Astrocyte (in vitro differentiated cells and primary cell): Measurements from ENCODE around the gene TRIM4. TPM values are rescaled to one million over a fixed set of nuclear protein-coding genes. Genes with fewer than 3 reads are reported as not detected.
"Not testable (repeated sequence)": the region's sequence is repeated elsewhere in the genome, so short reads cannot be mapped to it uniquely, and the experiment has no call there.

Experiments
- DNase-seq: peaks from one replicate; pipeline ENCODE4 v3.0.0-alpha.2; 2010; ENCODE audit warnings: low read depth
- FAIRE-seq: peaks from 2 replicates; lab custom pipeline; 2011; peaks lifted over from hg19 to GRCh38; lab: Jason Lieb, UNC
- H2AFZ ChIP-seq: 2 replicates; pipeline ENCODE4 v1.6.0; 2012; ENCODE audit warnings: low read depth, low read length, inconsistent platforms
- H3K27ac ChIP-seq: 2 replicates; pipeline ENCODE4 v1.5.1; 2011; ENCODE audit warnings: low read depth, low read length, inconsistent platforms
- H3K27me3 ChIP-seq: 2 replicates; pipeline ENCODE4 v1.6.0; 2011; ENCODE audit warnings: low read length, inconsistent platforms; ENCODE audit not compliant: insufficient read depth
- H3K36me3 ChIP-seq: 2 replicates; pipeline ENCODE4 v1.5.1; 2011; ENCODE audit warnings: low read length, inconsistent platforms; ENCODE audit not compliant: insufficient read depth
- H3K4me1 ChIP-seq: 2 replicates; pipeline ENCODE4 v1.5.1; 2011; ENCODE audit warnings: low read length, inconsistent platforms; ENCODE audit not compliant: insufficient read depth
- H3K4me2 ChIP-seq: 2 replicates; pipeline ENCODE4 v1.6.0; 2012; ENCODE audit warnings: low read length, inconsistent platforms
- H3K4me3 ChIP-seq: 2 replicates; pipeline ENCODE4 v1.5.1; 2011; ENCODE audit warnings: low read depth, mild to moderate bottlenecking, low read length, inconsistent platforms; ENCODE audit not compliant: insufficient read depth
- H3K79me2 ChIP-seq: 2 replicates; pipeline ENCODE4 v1.6.0; 2012; ENCODE audit warnings: mild to moderate bottlenecking, low read length, inconsistent platforms; ENCODE audit not compliant: insufficient read depth
- H3K9ac ChIP-seq: 2 replicates; pipeline ENCODE4 v1.6.0; 2012; ENCODE audit warnings: mild to moderate bottlenecking, low read length, inconsistent platforms
- H3K9me3 ChIP-seq: 2 replicates; pipeline ENCODE4 v1.5.1; 2012; ENCODE audit warnings: low read depth, mild to moderate bottlenecking, low read length, inconsistent platforms; ENCODE audit not compliant: insufficient read depth
- H4K20me1 ChIP-seq: 2 replicates; pipeline ENCODE4 v1.6.0; 2012; ENCODE audit warnings: low read length, inconsistent platforms; ENCODE audit not compliant: insufficient read depth
- H3K27ac Mint-ChIP-seq: one replicate; pipeline ENCODE4 v1.8.0; 2021; ENCODE audit warnings: mild to moderate bottlenecking, mixed read lengths; ENCODE audit not compliant: unreplicated experiment
- H3K27me3 Mint-ChIP-seq: one replicate; pipeline ENCODE4 v1.8.0; 2021; ENCODE audit warnings: low read depth, mixed read lengths; ENCODE audit not compliant: unreplicated experiment
- H3K36me3 Mint-ChIP-seq: one replicate; pipeline ENCODE4 v1.8.0; 2021; ENCODE audit warnings: low read depth, mixed read lengths; ENCODE audit not compliant: unreplicated experiment
- H3K4me1 Mint-ChIP-seq: one replicate; pipeline ENCODE4 v1.8.0; 2021; ENCODE audit warnings: low read depth, mixed read lengths; ENCODE audit not compliant: unreplicated experiment
- H3K4me3 Mint-ChIP-seq: one replicate; pipeline ENCODE4 v1.8.0; 2021; ENCODE audit warnings: mild to moderate bottlenecking, moderate library complexity, mixed read lengths; ENCODE audit not compliant: unreplicated experiment
- H3K9me3 Mint-ChIP-seq: one replicate; pipeline ENCODE4 v1.8.0; 2021; ENCODE audit warnings: mild to moderate bottlenecking, mixed read lengths; ENCODE audit not compliant: unreplicated experiment
- EZH2 ChIP-seq: IDR thresholded peaks from 2 replicates; pipeline ENCODE4 v1.6.1; 2012; ENCODE audit warnings: mild to moderate bottlenecking, low read length, inconsistent platforms; ENCODE audit not compliant: insufficient read depth
- total RNA-seq: library from RNA; stranded (reverse); gene quantifications from 2 replicates; pipeline ENCODE4 v1.2.1, GENCODE V29; 2021
- TF ChIP-seq, protein P1 (sequence below): IDR thresholded peaks from 2 replicates; pipeline ENCODE4 v1.5.1; 2011; ENCODE audit warnings: low read depth, mild to moderate bottlenecking, inconsistent platforms, low read length, moderate library complexity; ENCODE audit not compliant: insufficient read depth

TRIM4 gene
- total RNA-seq, 1 donor from 2014 or later = 4.6 TPM

DNA sequence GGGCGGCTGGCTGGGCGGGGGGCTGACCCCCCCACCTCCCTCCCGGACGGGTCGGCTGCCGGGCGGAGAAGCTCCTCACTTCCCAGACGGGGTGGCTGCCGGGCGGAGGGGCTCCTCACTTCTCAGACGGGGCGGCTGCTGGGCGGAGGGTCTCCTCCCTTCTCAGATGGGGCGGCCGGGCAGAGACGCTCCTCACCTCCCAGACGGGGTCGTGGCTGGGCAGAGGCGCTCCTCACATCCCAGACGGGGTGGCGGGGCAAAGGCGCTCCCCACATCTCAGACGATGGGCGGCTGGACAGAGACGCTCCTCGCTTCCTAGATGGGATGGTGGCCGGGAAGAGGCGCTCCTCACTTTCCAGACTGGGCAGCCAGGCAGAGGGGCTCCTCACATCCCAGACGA lies 31.0 kb downstream of the TRIM4 start:
- DNase-seq, H3K79me2 ChIP-seq, H3K27me3 ChIP-seq, H3K36me3 ChIP-seq, H3K4me1 ChIP-seq, H4K20me1 ChIP-seq, H3K4me3 Mint-ChIP-seq, H3K4me3 ChIP-seq, H3K9ac ChIP-seq, FAIRE-seq, H2AFZ ChIP-seq, H3K27me3 Mint-ChIP-seq, H3K36me3 Mint-ChIP-seq, H3K9me3 ChIP-seq, H3K4me1 Mint-ChIP-seq, H3K27ac Mint-ChIP-seq, H3K4me2 ChIP-seq, H3K27ac ChIP-seq: not testable (repeated sequence)
- H3K9me3 Mint-ChIP-seq = peaks cover 12% of the 10 kb centered on the region

DNA sequence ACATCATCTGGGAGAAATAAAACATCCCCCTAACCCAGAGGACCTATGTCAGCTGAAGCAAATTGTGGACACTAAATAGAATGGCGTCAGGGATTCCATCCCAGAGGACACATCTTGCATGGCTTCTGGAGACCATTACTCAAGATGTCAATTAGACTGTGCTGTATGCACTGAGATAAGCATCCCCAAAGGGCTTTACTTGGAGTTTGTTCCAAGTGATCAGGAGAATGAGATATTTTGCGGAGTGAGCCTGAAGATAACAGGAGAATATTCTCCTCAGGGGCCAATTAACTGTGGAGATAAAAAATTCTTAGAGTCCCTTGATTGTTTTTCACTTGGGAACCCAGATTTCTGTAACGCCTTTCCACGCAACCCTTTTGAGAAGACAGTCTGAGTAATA lies 38.0 kb downstream of the TRIM4 start:
- no peaks in the 10 kb centered on the region for H3K36me3 Mint-ChIP-seq
- no peaks in the 10 kb centered on the region for H3K36me3 ChIP-seq
- H4K20me1 ChIP-seq = no peaks in the 10 kb centered on the region
- no peak overlapping the region for H3K4me3 ChIP-seq
- no peak overlapping the region for H2AFZ ChIP-seq
- H3K9ac ChIP-seq = no peak overlapping the region
- no peaks in the 10 kb centered on the region for H3K27me3 ChIP-seq
- no peaks in the 10 kb centered on the region for H3K4me1 Mint-ChIP-seq
- TF ChIP-seq, protein P1, sequence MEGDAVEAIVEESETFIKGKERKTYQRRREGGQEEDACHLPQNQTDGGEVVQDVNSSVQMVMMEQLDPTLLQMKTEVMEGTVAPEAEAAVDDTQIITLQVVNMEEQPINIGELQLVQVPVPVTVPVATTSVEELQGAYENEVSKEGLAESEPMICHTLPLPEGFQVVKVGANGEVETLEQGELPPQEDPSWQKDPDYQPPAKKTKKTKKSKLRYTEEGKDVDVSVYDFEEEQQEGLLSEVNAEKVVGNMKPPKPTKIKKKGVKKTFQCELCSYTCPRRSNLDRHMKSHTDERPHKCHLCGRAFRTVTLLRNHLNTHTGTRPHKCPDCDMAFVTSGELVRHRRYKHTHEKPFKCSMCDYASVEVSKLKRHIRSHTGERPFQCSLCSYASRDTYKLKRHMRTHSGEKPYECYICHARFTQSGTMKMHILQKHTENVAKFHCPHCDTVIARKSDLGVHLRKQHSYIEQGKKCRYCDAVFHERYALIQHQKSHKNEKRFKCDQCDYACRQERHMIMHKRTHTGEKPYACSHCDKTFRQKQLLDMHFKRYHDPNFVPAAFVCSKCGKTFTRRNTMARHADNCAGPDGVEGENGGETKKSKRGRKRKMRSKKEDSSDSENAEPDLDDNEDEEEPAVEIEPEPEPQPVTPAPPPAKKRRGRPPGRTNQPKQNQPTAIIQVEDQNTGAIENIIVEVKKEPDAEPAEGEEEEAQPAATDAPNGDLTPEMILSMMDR = no peak
- no peak for TF ChIP-seq EZH2
- no peaks in the 10 kb centered on the region for H3K9me3 ChIP-seq
- no peak overlapping the region for H3K4me2 ChIP-seq
- no peak overlapping the region for H3K4me3 Mint-ChIP-seq
- no peak overlapping the region for H3K27ac Mint-ChIP-seq
- DNase-seq = no peak
- no peaks in the 10 kb centered on the region for H3K79me2 ChIP-seq
- FAIRE-seq = no peak
- no peak overlapping the region for H3K27ac ChIP-seq
- peaks cover 19% of the 10 kb centered on the region for H3K27me3 Mint-ChIP-seq
- peaks cover 2% of the 10 kb centered on the region for H3K9me3 Mint-ChIP-seq
- no peaks in the 10 kb centered on the region for H3K4me1 ChIP-seq

DNA sequence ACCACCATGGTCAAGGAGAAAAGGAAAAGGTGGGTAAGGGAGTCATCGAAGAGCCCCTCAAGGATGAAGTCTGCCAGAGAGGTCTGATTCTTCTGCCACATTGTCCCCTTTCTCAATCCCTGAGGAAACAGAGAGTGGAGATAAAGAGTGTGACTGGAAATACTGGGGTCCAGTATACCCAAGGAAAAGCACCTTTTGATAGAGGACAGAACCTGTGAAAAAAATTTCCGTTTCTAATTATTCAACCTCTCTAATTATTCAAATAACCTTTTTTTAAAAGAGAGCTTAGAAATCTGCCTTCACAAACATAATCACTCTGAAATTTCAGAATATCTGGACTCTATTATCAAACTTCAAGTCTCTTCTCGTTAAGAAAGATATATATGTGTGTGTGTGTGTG lies 42.4 kb downstream of the TRIM4 start, which contains the start of gene OR2AE1:
Gene OR2AE1 (minus strand): TSS at position 101 of the 400 bp plus-strand sequence. CDS start 0 bp downstream, at position 101.
- no peak within 1 kb of the TSS for H3K4me3 Mint-ChIP-seq
- Histone ChIP-seq H3K27me3 (no peaks in the 10 kb centered on the region), H3K4me2 (no peak within 1 kb of the TSS), H3K4me3 (no peak within 1 kb of the TSS), H2AFZ (no peak within 1 kb of the TSS), H3K79me2 (no peaks in the 10 kb centered on the region), H4K20me1 (no peaks in the 10 kb centered on the region), H3K36me3 (no peaks in the 10 kb centered on the region), H3K9ac (no peak within 1 kb of the TSS), H3K27ac (no peak within 1 kb of the TSS), H3K9me3 (no peaks in the 10 kb centered on the region), H3K4me1 (no peaks in the 10 kb centered on the region)
- no peaks in the 10 kb centered on the region for H3K36me3 Mint-ChIP-seq
- TF ChIP-seq, protein P1 = no peak
- no peak for TF ChIP-seq EZH2
- H3K4me1 Mint-ChIP-seq = peaks cover 2% of the 10 kb centered on the region
- no peak within 1 kb of the TSS for H3K27ac Mint-ChIP-seq
- no peak for DNase-seq
- FAIRE-seq = no peak
- H3K27me3 Mint-ChIP-seq = peaks cover 23% of the 10 kb centered on the region
- no peaks in the 10 kb centered on the region for H3K9me3 Mint-ChIP-seq
